HG03575 (cell line): ENCODE data around the gene PALD1.

ENCODE experiments used
- ATAC-seq: cut with Tn5 transposase; IDR thresholded peaks from one replicate; pipeline ENCODE4 v1.9.1; 2021; ENCODE audit not compliant: unreplicated experiment, insufficient number of reproducible peaks, low FRiP score; ENCODE audit errors: extremely low read depth

Gene PALD1

GRCh38 chr10:70478191-70479164 is at the start of gene PALD1:
TSS of gene PALD1 (plus strand) at chr10:70478767. CDS start at chr10:70525952, 47,185 bp downstream.
- no peak for ATAC-seq

GRCh38 chr10:70430493-70431445 is 47.8 kb upstream of the PALD1 start:
- ATAC-seq = no peak

- no peak for ATAC-seq
Measured at GRCh38 chr10:70432101-70432500, 46.5 kb upstream of the PALD1 start.

- ATAC-seq = no peak
Measured at GRCh38 chr10:70432561-70433263, 45.9 kb upstream of the PALD1 start.

GRCh38 chr10:70433581-70434280 is 44.8 kb upstream of the PALD1 start:
- no peak for ATAC-seq

GRCh38 chr10:70435241-70436085 is 43.1 kb upstream of the PALD1 start:
- ATAC-seq = no peak

GRCh38 chr10:70437721-70438120 is 40.8 kb upstream of the PALD1 start:
- ATAC-seq = no peak

GRCh38 chr10:70440296-70441160 is 38.0 kb upstream of the PALD1 start:
- ATAC-seq = no peak

- ATAC-seq = no peak
Measured at GRCh38 chr10:70441161-70441894, 37.2 kb upstream of the PALD1 start, which contains the start of gene NODAL. TSS of gene NODAL (minus strand) at chr10:70441681. CDS start at chr10:70441667, 14 bp downstream.

GRCh38 chr10:70441895-70442309 is 36.7 kb upstream of the PALD1 start:
- ATAC-seq = no peak

GRCh38 chr10:70442332-70442988 is 36.1 kb upstream of the PALD1 start:
- ATAC-seq = no peak

- no peak for ATAC-seq
Measured at GRCh38 chr10:70444744-70445143, 33.8 kb upstream of the PALD1 start.

- no peak for ATAC-seq
Measured at GRCh38 chr10:70445718-70446657, 32.6 kb upstream of the PALD1 start.

GRCh38 chr10:70448236-70448635 is 30.3 kb upstream of the PALD1 start:
- ATAC-seq = no peak
